ENCODE measurements around the gene LARP7.
"Not testable (repeated sequence)": the region's sequence is repeated elsewhere in the genome, so short reads cannot be mapped to it uniquely, and the experiment has no call there.

Gene LARP7

DNA sequence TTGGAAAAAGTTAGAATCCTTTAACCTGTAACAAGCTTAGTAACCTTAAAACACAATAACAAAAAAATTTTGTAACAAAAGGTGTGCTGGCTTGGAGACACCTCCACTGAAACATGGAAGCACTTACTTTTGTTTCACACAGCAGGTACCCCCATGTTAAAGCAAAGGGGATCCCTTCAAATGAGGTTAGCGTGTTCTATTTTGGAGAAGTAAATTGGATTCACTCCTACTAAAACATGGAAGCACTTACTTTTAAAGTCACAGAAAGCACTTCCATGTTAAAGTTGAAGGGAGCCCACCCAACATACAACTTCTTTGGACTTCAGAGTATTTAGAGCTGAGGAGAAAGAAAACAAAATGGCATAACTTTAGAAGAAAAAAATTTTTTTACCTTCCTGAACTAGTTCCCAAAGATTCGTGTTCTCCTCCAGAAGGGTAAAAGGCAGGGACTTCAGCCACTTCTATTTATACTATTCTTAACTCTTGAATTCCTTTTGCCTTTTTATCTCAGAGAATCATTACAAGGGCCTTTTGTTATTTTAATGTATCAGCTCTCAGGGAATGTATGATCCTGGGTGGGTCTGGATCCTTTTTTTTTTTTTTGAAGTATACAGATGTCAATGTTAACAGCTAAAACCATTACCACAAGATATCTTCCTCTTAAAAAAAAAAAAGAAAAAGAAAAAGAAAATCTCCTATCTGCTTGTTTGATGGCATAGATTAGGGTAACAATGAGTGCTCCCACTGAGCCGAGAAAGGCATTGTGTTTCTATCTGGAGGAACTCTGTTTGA is 11.5 kb downstream of the LARP7 start:
- in situ Hi-C loops (cut with MboI; ENCODE audit: low sequenced_read_pairs): loop anchor here (25.0 kb wide), 1 partner anchor 289 kb away; no protein-coding TSS in a partner anchor

DNA sequence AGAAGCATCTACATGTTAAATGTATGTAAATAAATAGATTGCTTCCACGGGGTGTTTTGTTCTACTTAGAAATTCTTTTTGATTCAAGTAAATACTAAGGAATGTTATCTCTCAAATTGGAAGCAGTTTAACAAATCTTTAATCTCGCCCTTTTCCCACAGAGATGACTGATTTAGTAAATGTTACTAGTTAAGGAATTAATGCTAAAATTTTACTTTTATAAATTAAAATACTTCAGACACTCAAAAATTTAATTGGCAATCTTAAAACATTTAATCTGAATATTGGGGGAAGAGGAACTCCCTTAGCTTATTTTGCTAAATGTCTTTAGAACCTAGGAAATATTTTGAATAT is 12.1 kb downstream of the LARP7 start:
- in situ Hi-C loops (cut with MboI; ENCODE audit: low sequenced_read_pairs): loop anchor here (25.0 kb wide), 1 partner anchor 288 kb away; no protein-coding TSS in a partner anchor

DNA sequence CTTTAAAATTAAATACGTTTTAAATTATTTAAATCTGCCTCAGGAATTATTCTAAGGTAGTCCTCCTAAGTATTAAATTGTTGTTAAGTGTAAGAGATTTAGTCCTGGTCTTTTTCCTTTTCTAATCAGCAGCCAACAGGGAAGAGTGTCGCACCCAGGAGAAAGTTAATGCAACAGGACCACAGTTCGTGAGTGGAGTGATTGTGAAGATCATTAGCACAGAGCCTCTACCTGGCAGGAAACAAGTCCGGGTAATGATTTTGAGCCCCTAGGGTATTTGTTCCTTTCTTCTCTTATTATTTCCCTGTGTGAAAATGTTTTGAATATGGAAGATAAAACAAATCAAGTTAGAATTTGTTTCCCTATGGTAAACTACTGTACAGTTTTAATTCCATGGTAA is 13.4 kb downstream of the LARP7 start:
- in situ Hi-C loops (cut with MboI; ENCODE audit: low sequenced_read_pairs): no loop called here

DNA sequence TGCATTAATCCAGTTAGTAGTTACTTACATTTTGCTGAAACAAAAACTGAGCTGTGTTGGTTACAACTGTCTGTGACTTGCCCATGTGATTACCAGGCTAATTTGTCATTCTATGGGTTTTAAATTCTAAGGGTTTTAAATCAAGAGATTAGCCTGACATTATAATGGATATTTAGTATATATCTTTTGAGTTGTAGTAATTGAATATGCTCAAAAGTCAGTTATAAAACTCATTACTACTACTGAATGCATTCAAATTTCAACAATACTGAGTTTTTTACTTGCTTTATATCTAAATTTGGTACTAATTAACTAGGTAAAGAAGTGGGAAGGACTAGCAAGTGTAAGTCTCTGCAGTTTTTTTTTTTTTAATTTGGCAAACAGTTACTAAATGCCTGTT is 14.7 kb downstream of the LARP7 start:
- in situ Hi-C loops (cut with MboI; ENCODE audit: low sequenced_read_pairs): no loop called here

DNA sequence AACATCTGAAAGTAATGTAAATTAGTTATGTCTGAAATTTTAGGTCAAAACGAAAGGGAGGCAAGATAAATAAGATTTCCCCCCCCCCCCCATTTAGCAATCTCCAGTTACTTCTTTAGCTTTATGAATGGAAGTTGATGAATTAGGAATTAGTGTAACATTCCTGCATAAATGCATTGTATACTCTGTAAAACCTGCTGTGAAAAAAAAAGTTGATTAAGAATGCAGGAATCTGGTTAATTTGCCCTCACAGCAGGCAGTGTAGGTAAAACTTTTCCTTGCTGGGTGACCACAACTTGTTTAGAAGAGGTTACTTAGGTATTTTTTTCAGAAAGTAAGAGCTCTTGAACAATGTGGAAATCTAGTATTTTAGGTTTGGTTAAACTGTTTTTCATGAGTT is 15.3 kb downstream of the LARP7 start:
- in situ Hi-C loops (cut with MboI; ENCODE audit: low sequenced_read_pairs): no loop called here

DNA sequence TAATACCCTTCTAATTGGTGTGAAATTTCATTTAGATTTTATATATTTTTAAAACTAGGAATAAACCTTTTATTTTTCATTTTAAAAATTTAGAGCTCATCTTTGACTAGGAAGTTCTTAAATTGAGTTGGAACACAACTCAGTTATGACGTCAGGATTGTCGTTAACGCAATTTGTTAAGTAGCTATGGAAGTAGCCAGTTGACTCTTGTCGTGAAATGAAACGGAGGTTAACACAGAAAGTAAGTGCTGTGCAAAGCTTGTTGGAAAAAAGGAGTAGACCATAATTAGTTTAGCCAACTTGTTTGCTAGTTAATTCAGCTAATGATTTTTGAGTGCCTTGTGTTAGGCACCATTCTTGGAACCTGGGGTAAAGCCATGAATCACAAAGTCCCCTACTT is 18.3 kb downstream of the LARP7 start:
- in situ Hi-C loops (cut with MboI; ENCODE audit: low sequenced_read_pairs): no loop called here

DNA sequence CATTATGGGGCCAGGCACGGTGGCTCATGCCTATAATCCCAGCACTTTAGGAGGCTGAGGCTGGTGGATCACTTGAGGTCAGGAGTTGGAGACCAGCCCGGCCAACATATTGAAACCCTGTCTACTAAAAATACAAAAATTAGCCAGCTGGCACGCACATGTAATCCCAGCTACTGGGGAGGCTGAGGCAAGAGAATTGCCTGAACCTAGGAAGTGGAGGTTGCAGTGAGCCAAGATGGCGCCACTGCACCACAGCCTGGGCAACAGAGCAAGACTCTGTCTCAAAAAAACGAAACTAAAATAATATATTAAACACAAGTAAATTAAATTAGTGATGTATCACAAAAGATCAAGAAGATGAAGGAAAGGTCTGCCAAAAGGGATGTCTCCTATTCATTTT is 19.2 kb downstream of the LARP7 start:
- in situ Hi-C loops (cut with MboI; ENCODE audit: low sequenced_read_pairs): not testable (repeated sequence)

DNA sequence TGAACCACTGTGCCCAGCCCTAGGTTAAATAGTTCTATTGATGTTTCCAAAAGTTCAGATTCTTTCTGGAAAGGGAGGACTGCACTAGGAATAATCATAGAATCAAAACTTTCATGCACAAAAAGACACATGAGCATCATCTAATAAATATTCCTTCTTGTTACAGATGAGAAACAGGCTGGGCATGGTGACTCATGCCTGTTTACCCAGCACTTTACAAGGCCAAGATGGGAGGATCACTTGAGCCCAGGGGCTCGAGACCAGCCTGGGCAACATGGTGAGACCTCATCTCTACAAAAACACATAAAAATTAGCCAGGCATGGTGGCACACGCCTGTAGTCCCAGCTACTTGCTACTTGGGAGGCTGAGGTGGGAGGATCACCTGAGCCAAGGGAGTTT is 27.7 kb downstream of the LARP7 start:
- in situ Hi-C loops (cut with MboI; ENCODE audit: low sequenced_read_pairs): no loop called here

DNA sequence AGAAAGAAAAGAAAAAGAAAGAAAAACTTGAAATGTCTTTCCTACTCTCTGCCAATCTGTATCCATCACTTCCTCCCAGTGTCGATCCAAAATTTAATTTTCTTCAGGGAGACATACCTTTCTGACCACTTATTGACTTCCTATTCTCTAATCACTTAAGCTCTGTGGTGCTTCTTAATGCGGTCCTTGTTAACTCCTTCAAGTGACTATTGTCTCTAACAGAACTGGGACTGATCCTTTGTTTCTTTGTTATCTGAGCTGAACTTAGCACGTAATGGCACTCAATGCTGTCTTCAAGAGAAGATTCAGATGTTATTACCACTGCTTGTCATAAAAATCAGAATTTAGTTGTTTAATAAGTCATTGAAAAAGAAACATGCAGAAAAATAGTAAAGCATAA is 31.2 kb downstream of the LARP7 start:
- in situ Hi-C loops (cut with MboI; ENCODE audit: low sequenced_read_pairs): no loop called here

DNA sequence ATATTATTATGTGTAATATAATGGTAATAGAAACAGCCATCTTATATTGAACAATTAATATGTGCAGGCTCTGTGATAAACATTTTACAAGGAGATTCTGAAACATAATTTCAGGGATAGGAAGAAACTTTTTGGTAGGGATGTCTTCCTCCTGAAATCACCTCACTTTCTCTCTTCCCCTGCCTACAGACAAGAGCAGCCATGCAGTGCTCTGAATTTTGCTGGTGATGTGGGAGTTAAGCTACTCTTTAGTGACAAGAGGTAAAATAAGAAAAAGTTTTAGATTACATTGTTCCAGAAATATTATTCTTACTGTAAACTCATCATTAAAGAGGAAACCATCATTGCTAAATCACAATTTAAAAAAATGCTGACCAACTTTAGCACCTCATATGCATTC is 36.1 kb downstream of the LARP7 start:
- in situ Hi-C loops (cut with MboI; ENCODE audit: low sequenced_read_pairs): no loop called here

DNA sequence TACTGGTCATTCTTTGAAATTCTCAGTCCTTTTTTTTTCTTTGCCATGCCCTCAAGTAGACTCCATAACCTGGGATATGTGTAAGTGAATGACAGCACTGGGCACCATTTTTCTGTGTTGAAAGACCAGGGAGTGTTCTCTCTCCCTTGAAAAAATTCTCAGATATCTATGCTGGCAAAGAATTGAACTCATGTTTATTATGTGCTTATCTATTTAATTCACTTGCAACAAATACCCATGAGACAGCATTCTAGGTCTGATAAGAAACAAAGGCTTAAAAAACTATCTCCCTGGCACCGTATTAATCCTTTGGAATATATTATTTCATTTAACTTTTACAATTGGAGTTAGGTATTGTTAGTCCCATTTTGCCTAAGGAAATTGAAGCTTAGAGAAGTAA is 36.7 kb downstream of the LARP7 start:
- in situ Hi-C loops (cut with MboI; ENCODE audit: low sequenced_read_pairs): no loop called here

DNA sequence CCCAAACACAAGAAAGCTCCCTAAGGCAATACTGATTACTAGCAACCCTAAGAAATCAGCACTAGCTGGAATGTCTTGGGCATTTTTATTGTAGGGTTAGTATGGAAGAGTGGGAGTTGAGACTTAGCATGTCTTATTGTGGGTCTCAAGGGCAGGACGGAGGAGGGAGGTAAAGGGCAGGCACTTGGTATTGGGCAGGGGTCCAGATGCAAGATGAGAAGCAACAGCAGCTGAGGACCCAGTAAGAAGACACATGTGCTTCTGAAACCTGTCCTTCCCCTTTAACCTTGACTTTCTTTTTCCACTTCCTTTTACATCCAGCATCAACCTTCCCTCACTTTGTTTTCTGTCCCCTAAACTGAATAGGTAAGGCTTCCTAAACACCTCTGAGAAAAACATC is 37.4 kb downstream of the LARP7 start:
- in situ Hi-C loops (cut with MboI; ENCODE audit: low sequenced_read_pairs): no loop called here

DNA sequence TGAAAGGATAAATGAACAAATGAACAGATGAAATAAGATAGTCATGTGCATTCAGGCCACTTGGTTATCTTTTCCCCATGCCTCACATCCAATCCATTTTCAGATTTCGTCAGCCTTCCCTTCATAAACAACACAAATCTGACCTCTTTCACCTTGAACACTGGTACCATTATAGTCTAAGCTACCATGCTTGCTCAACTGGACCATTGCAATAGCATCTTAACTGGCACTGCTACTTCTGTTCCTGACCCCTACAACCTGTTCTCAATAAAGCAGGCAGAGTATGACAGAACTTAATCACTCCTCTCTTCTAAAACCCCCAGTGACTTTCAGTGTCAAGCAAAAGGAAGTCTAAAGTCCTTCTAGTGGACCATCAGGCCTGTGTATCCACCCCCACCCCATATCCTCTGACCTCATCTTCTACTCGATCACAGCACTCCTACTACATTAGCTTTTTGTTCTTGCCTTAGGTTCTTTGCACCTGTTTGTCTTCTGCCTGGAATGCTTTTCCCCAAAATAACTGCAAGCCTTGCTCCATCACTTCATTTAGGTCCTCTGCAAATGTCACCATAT is 40.7 kb downstream of the LARP7 start:
- in situ Hi-C loops (cut with MboI; ENCODE audit: low sequenced_read_pairs): no loop called here

DNA sequence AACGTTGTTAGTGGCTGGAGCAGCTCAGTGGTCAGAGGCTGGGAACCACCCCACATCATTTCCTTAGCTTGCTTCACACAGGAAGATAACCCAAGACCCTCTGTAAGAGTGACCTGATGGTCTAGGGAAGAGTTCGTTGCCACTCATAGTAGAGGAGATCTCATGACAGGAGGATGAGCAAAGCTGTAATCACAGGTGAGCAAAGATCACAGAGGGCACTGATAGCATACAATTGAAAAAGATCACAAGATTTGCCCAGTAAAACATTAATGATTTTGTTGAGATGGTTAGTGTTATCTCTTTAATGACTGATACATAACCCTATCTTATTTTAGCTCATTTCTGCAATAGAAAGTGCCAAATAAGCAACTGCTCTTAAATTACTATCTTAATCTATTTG is 44.1 kb downstream of the LARP7 start:
- in situ Hi-C loops (cut with MboI; ENCODE audit: low sequenced_read_pairs): no loop called here

DNA sequence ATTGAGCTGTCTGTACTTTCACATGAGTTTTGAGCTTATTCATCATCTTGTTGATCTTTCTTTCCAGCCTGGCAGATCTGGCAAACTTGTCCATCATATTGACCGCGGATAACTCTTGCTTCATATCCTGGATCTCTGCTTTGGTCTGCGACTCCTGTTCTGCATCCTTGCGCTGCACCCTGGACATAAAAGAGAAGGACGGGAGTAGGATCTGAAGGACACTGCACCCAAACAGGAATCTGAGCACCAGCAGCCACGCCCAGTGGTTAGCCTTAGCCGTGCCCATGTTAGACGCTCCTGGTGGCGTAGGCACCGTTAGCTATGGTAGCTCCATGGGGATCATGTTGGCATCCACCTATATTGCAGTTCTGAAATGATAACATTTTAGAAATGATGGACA is 56.6 kb downstream of the LARP7 start:
- in situ Hi-C loops (cut with MboI; ENCODE audit: low sequenced_read_pairs): no loop called here

DNA sequence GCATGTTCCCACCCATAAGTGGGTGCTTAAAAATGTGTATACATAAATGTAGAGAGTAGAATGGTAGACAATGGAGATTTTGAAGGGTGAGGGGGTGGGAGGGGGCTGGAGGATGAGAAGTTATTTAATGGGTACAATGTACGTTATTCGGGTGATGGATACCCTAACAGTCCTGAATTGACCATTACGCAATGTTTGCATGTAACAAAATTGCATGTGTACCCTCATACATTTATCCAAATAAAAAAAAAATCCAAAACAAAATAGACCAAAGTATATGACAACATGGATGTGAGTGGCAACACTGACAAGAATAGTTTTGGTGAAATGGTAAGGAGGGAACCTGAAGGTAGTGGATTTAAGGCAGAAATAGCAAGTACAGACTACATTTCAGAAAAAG is 63.7 kb downstream of the LARP7 start:
- in situ Hi-C loops (cut with MboI; ENCODE audit: low sequenced_read_pairs): no loop called here

DNA sequence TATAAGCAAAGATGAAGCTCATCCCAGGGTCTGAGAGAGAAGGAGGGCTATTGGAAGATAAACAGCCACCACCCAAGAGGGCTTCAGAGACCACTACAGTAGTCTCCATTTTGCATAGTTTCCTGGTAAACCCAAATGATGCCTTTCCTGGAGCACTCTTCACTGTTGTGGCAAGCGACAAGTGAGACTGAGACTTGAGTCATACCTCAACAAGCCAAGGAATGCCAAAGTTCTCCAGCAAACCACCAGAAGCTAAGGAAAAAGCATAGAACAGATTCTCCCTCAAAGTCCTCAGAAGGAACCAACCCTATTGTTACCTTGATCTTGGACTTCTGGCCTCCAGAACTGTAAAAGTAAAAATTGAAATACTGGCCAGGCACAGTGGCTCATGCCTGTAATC is 65.9 kb downstream of the LARP7 start:
- in situ Hi-C loops (cut with MboI; ENCODE audit: low sequenced_read_pairs): no loop called here

DNA sequence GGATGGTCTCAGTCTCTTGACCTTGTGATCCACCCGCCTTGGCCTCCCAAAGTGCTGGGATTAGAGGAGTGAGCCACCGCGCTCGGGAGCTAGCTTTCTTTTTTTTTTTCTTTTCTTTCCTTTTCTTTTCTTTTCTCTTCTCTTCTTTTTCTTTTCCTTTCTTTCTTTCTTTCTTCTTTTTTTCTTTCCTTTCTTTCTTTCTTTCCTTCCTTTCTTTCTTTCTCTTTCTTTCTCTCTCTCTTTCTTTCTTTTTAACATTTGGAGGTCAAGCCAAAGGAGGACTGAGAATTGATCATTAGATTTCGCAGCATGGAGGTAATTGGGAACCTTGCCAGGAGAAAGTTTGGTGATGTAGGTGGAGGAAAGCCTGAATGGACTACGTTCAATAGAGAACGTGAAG is 67.4 kb downstream of the LARP7 start:
- in situ Hi-C loops (cut with MboI; ENCODE audit: low sequenced_read_pairs): no loop called here

DNA sequence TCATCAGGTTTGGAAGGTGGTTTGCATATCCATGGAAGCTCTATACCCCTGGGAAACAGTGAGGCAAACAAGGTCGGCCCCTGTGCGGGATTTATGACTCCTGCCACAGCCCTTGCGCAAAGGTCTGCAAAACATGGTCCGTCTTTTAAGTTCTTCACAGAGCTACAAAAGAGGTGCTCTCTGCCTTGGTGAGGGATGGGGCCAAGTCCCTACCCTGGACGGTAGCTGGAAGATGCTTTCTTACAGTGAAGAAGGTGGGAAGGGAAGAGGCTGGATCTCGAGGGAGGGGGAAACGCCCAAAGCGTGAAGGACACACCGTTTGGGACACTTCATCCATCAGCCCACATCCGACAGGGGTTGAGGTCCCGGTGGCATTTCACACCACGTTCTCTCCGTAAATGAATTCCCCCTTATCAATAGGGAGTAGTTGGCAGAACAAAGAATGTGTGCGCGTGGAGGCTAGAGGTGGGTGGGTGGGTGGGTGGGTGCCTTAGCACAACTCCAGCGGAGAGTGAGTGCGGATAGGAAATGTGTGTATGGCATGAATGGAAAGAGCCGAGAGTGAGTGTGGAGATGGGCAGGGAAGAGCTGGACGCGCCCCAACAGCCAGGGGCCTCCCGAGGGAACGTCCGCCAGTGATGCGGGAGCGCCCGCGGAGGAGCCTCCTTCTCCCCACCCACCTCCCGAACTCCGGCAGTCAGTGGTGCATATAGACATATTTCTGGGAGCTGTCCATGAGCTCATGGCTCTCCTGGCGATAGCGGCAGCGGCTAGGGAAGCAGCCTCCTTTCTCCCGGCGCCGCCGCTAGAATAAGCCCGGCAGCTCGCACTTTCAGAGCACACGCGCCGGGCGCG is 68.3 kb downstream of the LARP7 start:
- in situ Hi-C loops (cut with MboI; ENCODE audit: low sequenced_read_pairs): no loop called here

DNA sequence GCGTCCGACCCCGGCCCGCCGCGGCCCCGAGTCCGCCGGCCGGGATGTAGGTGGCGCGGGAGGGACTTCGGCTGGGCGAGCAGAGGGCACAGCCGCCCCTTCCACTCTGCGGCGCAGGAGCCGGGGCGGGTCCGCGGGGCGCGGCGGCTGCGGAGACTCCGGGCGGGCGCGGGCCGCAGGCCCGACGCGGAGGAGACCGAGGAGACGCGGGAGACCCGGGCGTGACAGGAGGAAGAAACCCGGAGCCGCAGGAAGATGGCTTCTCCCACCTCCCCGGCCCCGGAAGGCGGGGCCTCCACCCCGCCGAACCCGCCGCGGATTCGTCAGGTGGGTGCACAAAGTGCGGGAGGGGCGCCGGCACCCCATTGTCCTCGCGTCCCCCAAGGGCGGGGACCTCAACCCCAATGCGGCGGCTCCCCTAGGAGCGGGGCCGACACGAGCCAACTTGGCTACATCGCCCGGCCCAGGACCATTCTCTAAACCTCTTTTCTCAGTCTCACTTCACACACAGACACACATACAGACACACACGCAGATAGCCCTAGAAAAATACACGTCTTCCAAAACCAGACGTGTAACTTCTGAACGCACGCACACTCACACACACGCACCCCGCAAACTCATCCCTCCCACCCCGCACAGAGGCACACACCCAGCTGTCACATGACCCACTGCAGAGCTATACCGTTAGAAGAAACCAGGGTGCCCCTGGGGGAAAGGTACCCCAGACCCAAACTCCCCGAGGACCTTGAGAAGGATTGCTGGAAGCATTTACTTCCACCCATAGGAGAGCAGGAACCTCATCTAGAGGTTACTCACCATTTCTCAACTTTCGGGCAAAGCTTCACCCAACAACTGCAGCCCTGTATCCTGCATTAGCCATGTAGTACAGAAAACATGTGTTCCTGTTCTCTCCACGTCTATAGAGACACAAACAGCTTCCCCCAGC is 69.2 kb downstream of the LARP7 start:
- in situ Hi-C loops (cut with MboI; ENCODE audit: low sequenced_read_pairs): not testable (repeated sequence)

DNA sequence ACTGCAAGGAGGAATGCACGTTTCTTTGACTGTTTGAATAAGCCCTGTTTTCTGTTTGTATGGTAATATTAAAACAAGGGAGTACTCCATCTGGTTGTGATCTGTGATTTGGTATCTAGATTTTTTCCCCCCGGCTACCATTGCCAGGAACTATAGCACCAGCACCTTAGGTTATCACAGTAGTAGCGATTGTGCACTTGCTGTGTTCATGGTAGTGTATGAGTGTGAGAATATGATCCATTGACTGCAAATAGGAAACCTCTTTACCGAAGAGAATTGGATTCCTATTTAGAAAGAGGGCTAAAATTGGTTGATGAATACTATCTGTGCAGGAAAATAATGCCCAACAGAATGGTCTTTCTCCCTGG is 69.9 kb downstream of the LARP7 start:
- in situ Hi-C loops (cut with MboI; ENCODE audit: low sequenced_read_pairs): no loop called here

Data from HL-60/S4 treated with phorbol 12-myristate 13-acetate at 8.2 ng/mL for 4 days and 3 days (cell line).